ENCODE data around the gene NAPSA.
"Not testable (repeated sequence)": the region's sequence is repeated elsewhere in the genome, so short reads cannot be mapped to it uniquely, and the experiment has no call there.

The NAPSA gene

GRCh38 chr19:50358483-50359327 is 6.7 kb downstream of the NAPSA start:
- no peak for DNase-seq

DNA sequence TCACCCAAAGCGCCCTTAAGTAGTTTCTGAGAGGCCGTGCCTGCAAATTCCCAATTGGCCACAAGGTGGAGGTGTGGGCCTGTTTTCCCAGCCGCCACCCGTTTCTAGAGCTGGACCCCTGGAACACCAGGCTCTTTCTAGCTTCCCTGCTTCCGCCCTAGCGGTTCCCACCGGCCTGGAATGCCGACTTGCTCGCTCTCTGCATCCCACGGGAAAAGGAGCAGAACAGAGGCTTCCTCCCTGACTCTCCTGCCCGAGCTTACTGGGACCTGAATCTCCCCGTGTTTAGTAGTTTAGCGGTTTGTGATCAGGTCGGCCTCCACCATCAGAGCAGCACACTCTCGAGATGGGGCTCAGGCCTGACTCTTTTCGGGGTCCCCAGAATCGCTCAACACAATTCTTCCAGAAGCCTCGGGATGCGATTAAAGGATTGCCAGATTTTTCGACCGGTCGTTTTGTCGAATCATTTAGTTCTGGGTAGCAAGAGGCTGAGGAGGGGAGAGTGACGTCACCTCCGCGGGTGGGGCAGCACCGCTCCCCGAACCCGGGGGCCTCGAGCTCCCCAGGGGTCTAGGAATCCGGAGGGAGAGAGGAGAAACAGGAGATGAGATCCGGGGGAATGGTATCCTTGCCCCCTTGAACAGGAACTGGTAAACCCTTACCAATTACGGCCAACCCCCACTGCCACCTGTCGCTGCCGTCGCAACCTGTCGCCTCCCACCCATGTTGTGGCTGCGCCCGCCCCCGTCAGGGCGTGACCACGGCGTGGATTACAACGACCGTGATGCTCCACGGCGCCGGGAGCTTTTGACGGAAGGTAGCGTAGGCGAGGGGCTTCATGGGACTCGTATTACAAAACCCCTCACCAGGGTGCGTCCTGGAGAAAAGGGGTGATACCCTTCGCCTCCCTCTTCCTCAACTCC is 8.0 kb downstream of the NAPSA start:
- DNase-seq: peak; percentile 76

DNA sequence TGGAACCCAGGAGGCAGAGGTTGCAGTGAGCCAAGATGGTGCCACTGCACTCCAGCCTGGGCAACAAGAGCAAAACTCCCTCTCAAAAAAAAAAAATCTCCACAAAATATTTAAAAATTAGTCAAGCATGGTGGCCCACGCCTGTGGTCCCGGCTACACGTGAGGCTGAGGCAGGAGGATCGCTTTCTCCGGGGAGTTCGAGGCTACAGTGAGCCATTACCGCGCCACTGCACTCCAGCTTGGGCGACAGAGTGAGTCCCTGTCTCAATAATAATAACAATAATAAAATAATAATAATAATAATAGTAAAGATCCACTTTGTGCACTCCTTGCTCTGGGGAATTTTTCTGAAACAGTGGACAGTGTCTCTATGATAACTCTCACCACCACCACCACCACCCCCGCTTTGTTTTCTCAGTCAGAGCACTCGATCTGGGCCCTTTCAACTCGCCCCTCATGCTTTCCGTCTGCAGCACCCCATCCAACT is 8.7 kb downstream of the NAPSA start:
- no peak for DNase-seq

DNA sequence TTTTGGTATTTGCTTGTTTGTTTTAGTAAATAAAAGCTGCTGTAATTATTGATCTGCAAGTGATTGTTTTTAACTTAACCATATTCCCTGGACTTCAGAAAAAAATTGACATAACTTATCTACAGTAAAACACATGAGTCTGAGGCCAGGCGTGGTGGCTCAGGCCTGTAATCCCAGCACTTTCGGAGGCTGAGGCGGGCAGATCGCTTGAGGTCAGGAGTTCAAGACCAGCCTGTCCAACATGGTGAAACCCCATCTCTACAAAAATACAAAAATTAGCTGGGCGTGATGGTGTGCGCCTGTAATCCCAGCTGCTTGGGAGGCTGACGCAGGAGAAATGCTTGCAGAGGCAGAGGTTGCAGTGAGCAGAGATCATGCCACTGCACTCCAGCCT is 12.0 kb downstream of the NAPSA start:
- DNase-seq: not testable (repeated sequence)

DNA sequence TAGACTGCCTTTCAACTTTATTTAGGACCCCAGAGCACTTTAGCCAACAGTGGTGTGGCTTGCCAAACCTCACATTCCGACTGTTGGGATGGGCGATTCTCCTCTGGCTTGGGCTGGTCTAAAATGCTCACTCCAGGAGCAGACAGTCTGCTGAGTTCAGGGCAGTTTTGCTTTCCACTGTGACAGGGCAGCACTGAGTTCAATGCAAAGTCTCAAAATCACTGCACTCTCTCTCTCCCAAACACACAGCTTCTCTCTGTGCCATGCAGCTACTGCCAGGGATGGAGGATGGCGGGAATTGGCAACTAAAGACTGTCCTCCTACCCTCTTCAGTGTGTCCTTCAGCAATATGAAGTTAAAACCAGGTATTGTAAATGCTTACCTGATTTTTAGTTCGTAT is 13.2 kb downstream of the NAPSA start:
- no peak for DNase-seq

- DNase-seq: no peak
Observed at GRCh38 chr19:50349277-50350057, 16.0 kb downstream of the NAPSA start.

DNA sequence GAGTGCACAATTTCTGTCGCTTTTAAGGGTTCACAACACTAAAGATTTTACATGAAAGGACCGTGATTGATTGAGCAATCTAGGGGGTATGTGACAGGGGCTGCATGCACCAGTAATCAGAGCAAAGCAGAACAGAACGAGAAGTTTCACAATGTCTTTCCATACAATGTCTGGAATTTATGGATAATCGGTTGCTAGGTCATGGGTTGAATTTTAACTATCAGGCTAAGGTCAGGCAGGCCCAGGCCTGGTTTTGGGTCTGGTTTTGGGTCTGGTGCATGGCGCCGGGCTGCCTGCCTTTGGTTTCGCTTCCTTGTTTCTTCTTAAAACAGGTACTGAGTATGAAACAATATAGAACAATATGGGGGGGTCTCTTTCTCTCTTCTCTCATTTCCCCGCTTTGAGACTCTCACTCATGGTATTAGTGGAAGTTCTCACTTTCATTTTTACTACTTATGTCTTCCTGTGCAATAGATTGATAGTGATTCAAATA is 18.3 kb downstream of the NAPSA start:
- not testable (repeated sequence) for DNase-seq

DNA sequence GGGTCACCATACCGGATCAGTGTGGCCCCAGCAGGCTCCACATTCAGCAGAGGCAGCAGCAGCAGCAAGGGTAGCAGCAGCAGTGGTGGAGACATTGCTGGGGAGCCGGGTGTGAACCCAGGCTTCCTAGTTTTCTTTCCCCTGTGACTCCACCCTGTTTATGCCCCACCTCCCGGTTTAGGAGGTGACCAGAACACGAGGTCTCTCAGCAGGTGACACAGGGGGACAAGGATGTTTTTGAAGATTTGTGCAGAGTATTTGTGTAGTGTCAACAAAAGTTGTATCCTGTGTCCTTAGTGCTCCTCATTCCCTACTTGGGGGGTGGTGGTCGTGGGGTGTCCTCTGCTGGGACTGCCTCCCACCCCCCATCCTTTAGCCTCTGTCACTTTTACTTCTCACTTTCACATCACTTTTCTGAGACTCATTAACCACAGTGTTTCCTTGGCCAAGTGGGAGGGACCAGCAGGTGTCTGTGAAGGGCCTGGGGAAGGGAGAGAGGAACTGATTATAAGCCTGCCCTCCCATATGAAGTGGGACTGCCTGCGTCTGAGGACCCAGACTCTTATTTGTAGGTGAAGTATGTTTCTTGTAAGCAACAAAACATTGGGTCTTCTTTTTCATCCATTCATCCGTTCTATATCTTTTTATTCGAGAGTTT is 20.6 kb downstream of the NAPSA start:
- DNase-seq: no peak

DNA sequence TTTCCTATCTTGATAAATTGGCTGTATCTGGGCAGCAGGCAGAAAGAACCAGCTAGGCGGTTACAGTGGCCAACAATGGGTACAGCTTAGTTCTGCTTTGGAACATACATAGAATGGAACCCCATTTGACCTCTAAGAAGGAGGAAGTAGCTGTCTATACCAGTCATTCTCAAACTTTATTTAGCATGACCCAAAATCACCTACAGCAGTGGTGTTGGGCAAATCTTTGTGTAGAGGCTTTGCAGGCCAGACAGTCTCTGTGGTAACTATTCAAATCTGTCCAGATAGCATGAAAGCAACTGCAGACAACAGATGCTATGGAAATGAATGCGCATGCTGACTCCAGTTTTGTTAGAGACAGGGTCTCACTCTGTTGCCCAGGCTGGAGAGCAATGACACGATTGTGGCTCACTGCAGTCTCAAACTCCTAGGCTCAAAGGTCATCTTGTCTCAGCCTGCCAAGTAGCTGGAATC is 24.3 kb downstream of the NAPSA start:
- no peak for DNase-seq

GRCh38 chr19:50340331-50340730 is 25.1 kb downstream of the NAPSA start:
- DNase-seq: no peak

- DNase-seq: not testable (repeated sequence)
Observed at GRCh38 chr19:50337031-50337430, 28.4 kb downstream of the NAPSA start.

DNA sequence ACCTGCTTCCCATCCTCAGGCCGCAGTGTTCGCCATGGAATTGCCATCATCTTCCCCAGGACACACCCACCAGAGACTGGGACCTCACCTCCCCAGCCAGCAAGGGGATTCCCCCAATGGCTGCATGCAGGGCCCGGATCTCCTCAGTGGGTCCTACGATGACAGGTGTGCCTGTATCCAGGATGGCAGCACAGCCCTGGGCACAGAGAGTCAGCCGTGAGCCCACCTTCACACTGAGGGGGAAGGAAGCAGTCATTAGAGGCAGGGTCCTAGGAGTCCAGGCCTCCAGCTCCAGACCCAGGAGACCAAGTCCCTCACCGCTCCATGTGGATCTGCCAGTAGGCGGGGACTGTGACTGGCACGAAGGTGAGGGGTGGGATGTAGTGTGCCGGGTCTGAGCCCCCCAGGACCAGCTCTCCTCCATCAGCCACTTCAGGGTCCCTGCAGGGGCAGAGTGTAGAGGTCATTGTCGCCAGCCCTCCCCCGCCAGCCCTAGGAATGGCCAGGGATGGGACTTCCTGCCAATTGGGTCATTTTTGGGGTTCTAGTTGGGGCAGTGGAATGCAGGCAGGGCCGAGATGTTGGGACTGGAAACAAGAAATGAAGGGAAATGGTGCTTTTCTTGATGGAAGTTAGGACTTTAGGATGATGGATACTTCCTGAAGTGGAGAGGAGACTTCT is 30.6 kb downstream of the NAPSA start:
- DNase-seq: no peak

- DNase-seq: peak; percentile 61
Observed at GRCh38 chr19:50333737-50334617, 31.5 kb downstream of the NAPSA start.

DNA sequence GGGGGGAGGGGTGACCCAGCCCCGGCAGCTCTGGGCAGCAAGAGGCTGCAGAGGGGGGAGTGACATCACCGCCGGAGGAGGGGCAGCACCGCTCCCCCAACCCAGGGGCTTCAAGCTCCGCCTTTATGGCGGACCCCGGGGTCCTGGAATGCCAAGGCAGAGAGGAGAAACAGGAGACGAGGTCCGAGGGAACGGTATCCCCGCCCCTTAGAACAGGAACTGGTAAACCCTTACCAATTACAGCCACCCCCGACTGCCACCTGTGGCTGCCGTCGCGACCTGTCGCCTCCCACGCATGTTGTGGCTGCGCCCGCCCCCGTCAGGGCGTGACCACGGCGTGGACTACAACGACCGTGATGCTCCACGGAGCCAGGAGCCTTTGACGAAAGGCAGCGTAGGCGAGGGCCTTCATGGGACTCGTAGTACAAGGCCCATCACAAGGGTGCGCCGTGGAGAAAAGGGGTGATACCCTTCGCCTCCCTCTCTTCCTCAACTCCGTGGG is 32.2 kb downstream of the NAPSA start:
- peak; percentile 99 for DNase-seq

DNA sequence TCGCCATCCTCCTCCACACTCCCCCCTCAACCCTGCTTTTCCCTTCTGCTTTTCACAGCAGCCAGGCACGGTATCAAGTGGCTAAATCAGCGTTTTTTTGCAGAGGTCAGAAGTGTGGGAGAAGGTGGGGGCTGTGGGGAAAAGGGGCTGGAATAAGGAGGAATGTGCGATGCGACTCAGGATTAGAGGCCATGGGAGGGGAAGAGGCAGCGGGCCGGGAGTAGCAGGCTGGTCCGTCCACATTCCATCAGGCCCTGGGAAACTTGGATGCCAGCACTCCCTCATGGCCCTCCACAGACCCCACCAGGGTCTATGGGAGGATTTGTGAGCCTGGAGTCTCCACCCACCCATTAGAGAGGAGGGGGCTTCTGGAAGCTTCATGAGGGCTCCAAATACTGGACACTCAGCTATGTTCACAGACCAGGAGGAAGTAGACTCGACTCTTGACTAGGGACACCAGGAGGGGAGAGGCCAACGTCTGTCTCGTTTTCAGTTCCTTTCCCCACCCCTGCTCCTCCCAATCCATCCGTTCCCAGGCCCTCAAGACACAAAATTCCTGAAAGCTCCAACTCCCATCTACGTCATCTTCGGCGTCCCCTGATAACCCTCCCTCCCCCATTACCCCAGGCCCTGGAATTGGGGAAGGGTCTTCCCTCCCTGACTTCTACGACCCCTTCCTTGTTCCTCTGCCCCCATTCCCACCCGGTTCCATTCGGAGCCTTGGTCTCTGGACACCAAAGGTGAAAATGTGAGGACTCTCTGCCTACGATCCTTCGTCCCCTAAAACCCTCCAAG is 33.0 kb downstream of the NAPSA start:
- peak; percentile 97 for DNase-seq

DNA sequence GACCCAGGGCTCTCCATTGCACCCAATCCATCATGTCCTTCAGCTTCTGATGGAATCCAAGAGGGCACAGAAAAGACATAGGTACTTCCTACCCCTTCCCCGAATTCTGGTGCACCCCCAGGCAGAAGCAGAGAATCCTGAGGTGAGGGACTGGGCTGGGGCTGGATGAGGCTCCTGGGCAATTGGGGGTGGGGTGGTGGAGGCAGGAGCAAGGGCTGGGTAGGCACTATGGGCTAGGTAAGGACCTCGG is 33.5 kb downstream of the NAPSA start:
- no peak for DNase-seq

DNA sequence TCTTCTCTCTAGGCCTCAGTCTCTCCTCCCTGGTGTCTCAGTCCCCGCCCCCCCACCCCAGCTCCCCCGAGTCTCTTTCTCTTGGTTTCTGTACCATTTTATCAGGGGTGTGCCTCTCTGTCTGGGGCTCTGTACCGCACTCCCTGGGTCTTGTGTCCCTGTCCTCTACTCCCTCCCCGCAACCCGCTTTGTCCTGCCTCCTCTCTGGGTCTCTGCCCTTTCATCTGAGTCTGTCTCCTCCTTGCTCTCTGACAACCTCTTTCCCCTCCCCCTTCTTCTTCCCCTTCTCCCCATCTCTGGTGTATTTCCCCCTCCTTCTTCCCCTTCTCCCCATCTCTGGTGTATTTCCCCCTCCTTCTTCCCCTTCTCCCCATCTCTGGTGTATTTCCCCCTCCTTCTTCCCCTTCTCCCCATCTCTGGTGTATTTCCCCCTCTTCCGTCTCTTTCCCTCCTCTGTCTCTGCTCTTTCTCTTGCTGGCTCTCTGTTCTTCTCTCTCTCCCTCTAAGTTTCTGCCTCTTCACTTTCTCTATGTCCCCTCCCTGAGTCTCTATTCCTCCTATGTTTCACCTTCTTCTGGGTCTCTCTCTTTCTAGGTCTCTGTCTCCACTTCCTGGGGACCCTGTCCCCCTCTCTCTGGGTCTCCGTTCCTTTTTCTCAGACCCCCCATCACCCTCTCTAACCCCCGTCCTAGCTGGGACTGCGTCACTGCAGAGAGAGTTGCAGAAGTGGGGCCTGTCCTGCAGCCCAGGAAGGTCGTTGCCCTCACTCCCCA is 34.0 kb downstream of the NAPSA start:
- DNase-seq: peak; percentile 68

GRCh38 chr19:50330365-50331078 is 34.9 kb downstream of the NAPSA start:
- peak; percentile 98 for DNase-seq

Measured in islet precursor cell (in vitro differentiated cells).